AG10803 (cell line): Measurements from ENCODE around the gene RNU6-9.

ENCODE experiments used
- DNase-seq: peaks from one replicate; pipeline ENCODE4 v3.0.0; 2010; ENCODE audit warnings: low read depth
- H3K4me3 ChIP-seq: 2 replicates; pipeline ENCODE4 v1.5.1; 2011; ENCODE audit warnings: mild to moderate bottlenecking, low read length, control low read depth
- CTCF ChIP-seq: conservative IDR thresholded peaks from 2 replicates; pipeline ENCODE4 v1.5.1; 2011; ENCODE audit warnings: mild to moderate bottlenecking, low read length, control low read depth, inconsistent platforms

Gene RNU6-9

GRCh38 chr19:926323-926588, 33.0 kb downstream of the RNU6-9 start:
- no peak for TF ChIP-seq CTCF
- H3K4me3 ChIP-seq, result peak overlapping the region; percentile 79

GRCh38 chr19:926589-927350, 33.5 kb downstream of the RNU6-9 start:
- DNase-seq, result peak; percentile 56
- H3K4me3 ChIP-seq, result peak overlapping the region; percentile 79
- TF ChIP-seq CTCF, result no peak

More at GRCh38 chr19:926323-926588, 33.0 kb downstream of the RNU6-9 start:
- DNase-seq, result no peak

GRCh38 chr19:927351-927779, 34.1 kb downstream of the RNU6-9 start:
- DNase-seq, result no peak

GRCh38 chr19:927780-928401, 34.6 kb downstream of the RNU6-9 start:
- no peak for DNase-seq
- peak overlapping the region; percentile 79 for H3K4me3 ChIP-seq
- TF ChIP-seq CTCF, result no peak

More at GRCh38 chr19:927351-927779, 34.1 kb downstream of the RNU6-9 start:
- peak overlapping the region; percentile 79 for H3K4me3 ChIP-seq
- no peak for TF ChIP-seq CTCF

- TF ChIP-seq CTCF, result no peak
- peak overlapping the region; percentile 12; the same call in 1 of the 2 replicates for H3K4me3 ChIP-seq
- peak; percentile 31 for DNase-seq
These were observed 35.4 kb downstream of the RNU6-9 start for GRCh38 chr19:928471-929202.

GRCh38 chr19:929203-929890, 36.1 kb downstream of the RNU6-9 start:
- DNase-seq, result no peak
- H3K4me3 ChIP-seq, result no peak overlapping the region
- no peak for TF ChIP-seq CTCF
